CD4-positive, alpha-beta T cell treated with Interleukin-17A for 1 hour (primary cell): ENCODE measurements around the gene CEP85L.

Experiments used
- DNase-seq: peaks from one replicate; pipeline ENCODE4 v3.0.0-alpha.2; 2020

CEP85L gene

DNA sequence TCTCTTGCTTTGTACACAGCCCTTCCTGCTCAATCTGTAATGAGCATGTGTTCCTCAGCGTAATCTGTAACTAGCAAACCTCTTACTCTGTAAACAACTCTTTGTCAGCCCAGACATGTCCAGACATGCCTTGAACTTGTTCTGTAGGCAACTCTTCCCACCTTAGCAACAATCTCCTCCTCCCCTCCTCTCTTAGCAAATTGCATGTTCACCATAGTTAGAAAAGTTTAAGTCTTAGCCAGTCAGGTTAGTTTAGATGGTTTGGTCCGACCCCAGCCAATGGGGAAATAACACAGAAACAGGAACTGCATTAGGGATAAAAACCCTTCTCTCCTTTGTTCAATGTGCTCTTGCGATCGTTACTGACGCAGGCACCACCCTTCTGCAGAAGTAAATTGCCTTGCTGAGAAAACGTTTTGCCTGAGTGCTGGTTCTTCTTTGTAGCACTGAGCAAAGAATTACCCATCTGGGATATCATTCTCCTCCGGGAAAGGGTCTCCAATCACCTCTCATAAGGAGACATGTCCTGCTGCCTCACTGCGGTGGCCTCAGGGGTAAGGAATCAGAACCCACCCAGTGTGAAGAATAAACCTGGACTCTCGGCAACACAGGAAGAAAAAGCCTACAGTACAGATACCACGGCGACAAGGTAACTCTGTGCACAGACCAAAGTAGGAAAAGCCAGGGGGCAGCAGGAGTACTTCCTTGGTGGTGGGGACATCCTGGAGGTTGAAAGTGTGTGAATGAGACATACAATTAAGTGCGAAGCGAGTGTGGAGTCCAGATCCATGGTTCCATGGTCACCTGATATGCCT is 77.1 kb downstream of the CEP85L start:
- DNase-seq = no peak

DNA sequence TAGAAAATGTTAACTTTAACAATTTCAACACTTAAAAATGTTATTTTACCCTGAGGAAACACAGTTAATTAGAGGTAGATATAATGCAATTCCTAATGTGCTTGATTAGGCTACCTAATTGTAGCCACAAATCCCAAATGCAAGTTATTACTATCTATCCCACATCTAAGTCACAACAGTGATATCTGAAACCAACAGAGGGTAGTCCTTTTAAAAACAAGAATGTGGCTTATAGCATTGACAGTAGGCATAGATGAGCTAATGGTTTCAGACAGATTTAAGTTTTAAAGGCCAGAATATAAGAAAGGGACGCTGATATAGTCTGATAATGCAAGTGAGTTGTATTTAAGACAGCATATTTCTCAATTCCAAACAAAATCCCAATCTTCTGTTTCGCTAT is 80.3 kb downstream of the CEP85L start:
- no peak for DNase-seq

DNA sequence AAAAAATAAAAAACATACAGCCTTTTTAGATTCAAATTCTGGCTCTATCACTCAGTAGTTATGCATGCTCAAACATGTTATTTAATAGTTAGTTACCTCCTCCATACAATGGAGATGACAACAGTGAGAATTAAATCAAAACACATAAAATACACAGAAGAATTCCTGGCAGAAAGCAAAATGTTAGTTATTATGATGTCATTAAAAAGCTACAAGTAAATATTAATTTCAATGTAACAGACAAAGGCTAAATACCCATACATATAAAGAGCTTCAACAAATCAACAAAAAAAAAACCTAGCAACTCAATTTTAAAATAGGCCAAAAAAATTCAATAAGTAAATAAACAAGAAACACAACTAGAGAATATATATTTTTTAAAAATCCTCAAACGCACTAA is 81.9 kb downstream of the CEP85L start:
- DNase-seq = no peak

DNA sequence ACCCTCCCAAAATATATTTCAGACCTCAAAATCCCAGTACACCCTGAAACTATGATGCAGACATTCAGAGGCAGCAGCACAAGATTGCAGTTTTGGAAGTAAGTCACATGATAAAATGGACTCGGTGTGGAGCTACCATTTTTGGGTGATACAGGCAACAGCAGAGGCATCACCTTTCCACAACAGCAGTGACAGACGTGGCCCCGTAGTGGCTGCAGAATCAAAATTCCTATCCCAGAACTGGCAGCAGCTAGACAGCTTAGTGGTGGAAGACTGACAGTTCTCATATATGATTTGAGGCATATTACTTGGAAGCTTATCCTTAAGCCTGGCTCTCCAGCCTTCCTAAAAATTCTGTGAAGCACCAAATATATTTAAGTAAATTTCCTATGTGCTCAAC is 83.4 kb downstream of the CEP85L start:
- no peak for DNase-seq

DNA sequence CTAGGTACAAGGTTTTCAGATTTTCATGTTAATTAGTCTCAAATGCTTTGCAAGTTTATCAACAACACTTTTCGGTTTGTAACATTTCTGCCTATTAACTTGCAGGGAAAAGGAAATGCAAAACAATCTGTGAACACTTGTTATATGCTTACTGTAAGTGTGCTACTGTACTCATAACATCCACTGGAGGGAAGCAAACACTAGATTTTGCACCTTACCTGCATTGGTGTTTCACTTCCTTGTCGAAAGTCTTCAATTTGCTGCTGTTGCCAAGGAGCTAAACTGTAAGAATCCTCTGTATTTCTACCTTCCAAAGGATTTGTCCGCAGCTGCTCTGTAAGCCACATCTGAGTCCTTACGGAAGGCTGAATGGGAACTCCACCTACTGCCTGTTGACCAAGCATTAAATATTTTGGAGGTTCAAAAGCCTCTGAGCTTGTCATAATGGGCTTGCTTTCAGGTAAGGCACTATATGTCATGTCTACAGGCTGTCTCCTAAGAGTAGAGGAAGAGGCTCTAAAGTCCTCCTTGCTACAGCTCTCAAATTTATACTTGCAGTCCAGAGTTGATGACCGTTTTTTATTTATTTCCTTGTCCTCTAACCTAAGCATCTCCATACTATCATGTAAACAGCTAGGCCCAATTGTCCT is 86.0 kb downstream of the CEP85L start:
- DNase-seq = peak; percentile 74

DNA sequence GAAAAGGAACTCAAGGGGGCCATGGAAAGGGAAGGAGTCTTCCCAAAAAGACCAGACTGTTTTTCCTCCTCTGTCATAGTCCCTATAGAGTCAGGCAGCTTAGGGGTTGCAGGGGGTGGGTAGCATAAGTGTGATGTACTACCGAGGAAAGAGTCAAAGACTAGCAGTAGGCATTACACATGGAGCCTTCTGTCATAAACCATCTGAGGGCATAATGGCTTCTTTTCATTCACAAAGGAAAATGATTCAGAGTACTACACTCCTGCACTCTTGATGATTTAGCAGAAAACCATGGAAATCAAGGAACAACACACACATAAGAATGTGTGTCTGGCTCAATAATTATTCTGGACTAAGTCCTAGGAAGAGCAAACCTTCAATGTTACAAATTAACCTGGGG is 88.4 kb downstream of the CEP85L start:
- no peak for DNase-seq

DNA sequence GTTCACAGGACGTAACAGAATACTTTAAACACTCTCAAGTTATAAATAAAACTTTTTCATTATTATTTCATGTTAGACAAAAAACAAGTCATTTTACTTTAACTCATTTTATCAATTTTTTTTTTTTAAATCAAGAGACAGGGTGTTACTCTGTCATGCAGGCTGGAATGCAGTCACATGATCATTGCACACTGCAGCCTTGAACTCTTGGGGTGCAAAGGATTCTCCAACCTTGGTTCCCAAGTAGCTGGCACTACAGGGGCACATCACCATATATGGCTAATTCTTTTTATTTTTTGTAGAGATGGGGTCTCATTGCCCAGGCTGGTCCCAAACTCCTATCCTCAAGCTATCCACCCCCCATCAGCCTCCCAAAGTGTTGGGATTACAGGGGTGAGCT is 89.1 kb downstream of the CEP85L start:
- no peak for DNase-seq

DNA sequence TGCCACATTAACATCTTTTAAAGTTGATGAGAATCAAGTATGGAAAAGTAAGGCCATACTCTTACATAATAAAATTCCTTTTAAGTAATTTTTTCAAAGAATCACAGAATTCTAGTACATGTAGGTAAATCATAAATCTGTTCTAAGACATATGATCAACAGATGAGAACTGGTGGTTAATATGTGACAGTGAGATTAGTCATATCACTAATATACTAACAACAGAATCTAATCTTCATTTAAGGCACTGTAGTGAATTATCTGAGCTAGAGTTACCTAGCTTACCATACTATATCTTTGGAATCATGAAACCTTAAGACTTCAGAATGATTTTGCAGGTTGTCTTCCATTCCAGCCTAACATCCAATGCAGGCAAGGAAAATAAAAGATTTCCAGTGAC is 91.7 kb downstream of the CEP85L start:
- no peak for DNase-seq

DNA sequence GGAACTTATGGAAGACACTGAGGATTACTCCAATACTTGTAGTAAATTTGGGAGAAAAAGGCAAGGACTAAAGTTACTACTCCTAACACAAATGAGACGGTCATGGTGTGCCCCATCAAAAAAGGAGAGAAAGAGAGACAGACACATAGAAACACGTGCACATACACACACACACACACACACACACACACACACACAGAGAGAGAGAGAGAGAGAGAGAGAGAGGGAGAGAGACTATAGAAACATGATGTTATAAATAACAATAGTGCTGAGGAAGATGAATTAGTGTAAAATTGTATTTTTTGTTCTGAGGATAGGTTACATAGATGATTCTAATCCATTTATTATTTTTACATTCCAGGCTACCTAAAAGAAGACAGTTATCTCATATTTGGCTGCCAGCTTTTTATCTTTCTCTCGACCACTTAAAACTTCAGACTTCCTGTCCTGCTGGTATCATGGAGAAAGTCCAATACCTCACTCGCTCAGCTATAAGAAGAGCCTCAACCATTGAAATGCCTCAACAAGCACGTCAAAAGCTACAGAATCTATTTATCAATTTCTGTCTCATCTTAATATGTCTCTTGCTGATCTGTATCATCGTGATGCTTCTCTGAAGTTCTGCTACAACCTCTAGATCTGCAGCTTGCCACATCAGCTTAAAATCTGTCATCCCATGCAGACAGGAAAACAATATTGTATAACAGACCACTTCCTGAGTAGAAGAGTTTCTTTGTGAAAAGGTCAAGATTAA is 92.8 kb downstream of the CEP85L start:
- DNase-seq = peak; percentile 74

DNA sequence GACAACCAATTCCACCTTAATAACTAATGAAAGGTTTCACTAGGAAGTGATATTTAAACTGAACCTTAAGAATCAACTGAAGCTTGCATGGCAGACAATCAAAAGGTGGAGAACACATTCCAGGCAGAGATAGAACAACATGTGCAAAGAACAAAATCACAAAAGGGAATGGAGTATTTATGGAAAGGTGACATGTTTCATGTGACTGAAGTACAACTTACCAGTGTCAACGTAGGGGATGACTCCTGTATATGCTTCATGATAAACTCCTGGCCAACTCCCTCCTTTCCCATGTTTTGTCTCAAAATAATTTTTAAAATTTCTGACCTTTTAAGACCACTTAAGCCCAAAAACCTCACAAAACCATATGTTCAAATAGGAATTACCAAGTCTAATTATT is 96.7 kb downstream of the CEP85L start:
- DNase-seq = no peak

DNA sequence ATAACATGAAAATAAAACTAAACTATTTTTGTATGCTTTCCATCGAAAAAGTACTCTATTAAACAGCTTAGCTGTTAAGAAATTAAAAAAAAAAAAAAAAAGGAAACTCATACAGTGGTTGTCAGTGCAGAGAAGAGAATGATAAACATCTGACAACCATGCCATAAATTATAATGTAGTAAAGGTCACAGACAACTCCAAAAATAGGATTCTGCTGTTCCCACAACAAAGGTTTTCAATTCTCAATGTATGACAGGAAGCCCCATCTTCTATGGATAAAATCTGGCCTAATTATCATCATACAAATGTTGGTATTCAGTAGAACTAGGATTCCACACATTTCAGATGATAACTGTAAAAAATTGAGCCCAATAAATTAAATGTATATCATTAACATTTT is 98.3 kb downstream of the CEP85L start:
- no peak for DNase-seq

DNA sequence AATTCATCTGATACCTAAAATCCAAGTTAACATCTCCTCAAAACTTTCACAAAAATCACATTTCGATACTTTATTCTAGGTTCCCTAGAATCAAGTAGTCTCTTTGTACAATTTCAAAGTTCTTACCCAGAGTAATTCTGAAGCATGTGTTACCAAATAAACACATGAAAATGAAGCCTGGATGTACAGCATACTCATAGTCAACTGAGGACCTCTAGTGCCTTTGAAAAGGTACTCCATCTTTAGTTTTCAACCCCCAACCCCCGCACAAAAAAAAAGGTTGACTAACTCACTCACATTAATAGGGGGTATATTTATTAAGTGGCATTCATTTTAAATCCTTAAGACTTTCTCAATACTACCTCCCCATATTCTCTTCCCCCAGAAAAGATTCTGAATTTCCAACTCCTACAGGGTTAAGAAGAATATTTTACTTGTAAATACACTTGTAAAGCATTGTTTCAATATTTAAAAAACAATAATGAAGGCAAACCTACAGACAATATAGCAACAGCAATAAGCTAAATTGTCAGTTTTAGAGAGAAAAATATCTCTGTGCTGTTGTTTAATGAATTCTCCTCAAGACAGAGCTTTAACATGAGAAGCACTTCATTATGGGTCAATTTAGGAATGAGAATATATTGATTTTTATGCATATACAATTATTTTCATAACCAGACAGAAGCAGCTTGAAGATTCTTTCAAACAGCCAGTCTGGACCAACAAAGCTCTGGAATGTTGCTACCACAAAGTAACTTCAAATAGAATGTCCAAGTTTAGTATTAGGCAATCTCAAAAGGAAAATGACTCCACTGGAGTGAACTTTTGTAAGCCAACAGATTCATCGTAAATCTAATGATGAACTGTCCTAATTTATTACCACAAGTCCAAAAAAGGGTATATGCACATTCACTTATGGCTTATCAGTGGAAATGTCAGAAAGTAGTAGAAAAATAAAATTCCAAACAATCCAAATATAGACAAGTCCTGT is 100.0 kb downstream of the CEP85L start:
- peak; percentile 60 for DNase-seq

DNA sequence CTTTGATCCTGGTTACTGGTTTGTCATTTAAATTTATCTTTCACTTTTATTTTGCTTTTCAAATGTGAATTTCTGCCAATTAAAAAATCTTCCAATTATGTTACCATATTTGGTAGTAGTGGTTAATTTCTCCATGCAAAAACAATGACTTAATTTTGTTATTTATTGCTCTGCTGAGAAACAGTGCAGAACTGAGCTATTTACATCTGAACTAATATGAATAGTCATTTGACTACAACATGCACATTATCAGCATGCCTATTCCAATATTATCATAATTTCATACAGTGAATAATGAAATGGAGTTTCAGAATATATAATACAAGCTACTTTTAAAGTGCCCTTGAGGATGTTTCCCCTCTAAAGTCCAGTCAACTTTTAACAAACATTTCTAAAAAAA is 102.8 kb downstream of the CEP85L start:
- no peak for DNase-seq

DNA sequence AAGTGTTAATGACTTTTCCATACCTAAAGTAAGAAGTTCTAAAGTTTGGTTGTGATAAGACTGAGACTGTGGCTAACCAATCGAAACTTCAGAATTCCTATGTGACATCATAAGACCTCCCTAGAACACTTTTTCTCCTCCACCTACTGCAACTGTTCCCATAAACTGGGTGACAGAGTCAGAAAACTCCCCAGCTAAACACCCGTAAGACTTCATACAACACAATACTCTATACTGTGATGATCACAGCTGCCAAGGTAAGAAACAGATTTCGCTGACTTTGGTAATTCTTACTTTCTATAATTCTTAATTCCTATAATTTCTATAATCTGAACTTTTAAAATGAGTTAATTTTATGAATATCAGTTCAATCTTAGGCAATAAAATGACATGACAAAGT is 103.3 kb downstream of the CEP85L start, which contains the start of gene PLN:
PLN (plus strand) TSS at position 161 of the 400 bp plus-strand sequence. CDS start 10,626 bp downstream, outside the sequence.
- no peak for DNase-seq

DNA sequence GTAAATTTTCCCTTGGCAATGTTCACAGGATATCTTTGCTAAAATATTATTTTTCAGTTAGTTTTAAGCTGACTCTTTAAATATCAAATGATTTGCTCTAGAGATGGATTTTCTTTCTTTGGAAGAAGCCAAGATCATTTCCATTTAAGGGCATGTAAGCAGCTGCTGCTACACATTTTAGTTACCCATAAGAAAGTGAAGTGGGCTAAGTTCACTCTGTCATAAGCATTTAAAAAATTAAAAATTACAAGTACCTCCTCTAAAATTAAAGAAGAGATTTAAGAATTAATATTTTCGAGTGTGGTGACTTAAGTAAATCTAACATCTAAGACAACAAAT is 104.5 kb downstream of the CEP85L start:
- no peak for DNase-seq

DNA sequence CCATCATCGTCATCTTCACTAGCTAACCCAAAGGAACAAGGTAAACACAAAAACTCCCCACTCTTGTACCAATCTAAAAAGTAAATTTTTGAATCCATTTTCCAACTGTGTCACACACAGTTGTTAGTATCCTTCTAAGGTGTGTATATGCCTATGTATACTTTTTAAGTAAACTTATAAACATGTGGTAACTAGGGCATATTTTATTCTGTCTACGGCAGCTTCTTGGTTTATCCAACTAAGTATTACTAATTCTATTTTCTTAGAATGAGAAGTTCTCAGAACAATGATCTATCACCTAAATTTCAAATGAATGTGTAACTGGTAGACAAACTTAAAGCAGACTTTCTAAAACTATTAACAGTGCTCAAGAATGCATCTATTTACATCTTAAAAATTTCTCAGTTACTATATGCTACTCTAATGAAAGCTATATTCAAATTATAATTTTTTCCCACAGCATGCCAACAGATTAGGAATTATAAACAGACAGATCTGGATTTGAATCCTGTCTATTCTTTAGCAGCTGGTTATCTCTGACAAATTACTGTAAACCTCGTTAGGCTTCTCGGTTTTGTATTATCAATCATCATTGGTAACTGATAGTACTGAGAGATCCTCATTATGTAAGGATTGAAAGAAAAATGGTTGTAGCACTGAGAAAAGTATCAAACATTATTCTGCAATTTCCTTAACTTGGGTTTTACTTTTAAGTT is 105.1 kb downstream of the CEP85L start:
- no peak for DNase-seq

DNA sequence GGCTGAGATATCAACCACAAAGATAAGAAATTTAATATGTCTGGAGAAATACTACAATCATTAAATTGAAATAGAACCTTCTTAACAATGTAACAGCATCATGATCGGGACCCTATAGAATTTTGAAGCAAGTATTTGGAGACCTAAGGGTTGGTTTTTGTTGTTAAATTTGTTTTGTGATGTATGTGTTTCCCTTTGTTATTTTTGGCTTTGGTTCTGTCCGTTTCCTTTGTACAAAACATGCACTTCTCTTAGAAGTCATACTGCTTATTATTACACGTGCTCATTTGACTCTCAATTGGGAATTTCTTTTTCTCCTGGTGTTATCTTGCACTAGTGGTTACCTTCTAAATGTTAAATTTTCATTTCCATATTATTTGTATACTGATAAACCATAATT is 107.3 kb downstream of the CEP85L start:
- DNase-seq = no peak

DNA sequence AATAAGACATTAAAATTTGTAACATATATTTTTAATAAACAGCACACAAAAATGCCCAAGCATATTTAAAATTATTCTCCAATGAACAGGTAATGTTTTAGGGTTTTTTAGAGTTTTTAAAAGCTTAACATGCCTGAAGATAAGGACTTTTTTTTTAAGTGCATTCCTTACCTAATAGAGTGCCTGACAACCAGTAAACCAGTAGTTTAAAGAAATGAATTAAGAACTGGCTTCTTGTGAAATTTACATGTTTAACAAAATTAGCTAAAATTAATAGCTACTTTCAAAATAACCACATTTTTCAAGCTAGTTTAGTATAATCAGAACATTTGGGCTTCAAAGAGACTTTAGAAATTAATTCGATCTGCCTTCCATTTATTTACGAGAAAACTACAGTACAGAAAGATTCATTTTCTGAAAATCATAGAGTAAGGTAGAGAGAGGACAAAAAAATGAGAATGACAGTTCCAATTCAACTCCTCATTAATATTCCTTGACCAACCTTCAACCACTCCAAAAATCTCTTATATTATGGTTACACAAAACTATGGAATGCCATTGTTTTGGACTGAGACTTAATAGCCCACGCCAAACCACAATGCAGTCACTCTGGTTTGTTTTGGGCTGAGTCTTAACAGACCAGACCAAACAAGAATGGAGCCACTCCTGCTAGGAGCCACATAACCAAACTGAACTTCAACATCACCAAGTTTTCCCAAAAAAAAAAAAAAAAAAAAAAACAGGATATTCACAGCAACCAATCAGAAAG is 109.0 kb downstream of the CEP85L start:
- DNase-seq = no peak

DNA sequence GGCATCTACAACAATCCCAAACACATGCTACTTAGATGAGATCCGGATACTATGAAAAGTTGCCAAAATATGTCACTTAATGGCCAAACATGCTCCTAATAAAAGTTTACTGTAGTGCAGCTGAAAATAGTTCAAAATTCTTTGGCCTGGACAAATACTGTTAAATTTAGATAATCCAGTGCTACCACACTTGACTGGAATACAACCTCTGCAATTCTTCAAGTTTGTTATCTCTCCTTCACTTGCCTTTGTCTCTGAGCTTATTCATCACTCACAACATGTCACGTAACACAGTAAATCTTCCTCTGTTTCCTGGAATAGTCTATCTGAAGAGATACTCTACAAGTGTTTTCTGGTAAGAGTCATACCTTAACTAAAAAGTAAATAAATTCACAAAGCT is 113.8 kb downstream of the CEP85L start:
- DNase-seq = no peak

DNA sequence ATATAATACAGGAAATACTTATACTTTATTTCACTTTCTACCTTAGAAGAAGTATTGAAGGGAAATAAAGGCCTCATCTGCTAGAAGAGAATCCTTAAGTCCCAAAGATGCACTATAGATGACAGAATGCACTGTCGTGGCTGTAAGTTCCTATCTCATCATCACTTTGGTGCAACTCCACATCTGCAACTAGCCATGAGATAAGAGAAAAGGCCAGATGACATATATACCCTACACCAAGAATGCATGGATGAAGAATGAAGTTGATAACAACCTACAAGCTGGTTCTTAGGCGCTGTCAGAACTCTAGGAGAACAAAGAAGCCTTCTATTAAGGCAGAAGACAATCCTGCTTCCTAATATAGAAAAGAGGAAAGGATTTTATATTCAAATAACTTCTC is 114.9 kb downstream of the CEP85L start:
- no peak for DNase-seq

DNA sequence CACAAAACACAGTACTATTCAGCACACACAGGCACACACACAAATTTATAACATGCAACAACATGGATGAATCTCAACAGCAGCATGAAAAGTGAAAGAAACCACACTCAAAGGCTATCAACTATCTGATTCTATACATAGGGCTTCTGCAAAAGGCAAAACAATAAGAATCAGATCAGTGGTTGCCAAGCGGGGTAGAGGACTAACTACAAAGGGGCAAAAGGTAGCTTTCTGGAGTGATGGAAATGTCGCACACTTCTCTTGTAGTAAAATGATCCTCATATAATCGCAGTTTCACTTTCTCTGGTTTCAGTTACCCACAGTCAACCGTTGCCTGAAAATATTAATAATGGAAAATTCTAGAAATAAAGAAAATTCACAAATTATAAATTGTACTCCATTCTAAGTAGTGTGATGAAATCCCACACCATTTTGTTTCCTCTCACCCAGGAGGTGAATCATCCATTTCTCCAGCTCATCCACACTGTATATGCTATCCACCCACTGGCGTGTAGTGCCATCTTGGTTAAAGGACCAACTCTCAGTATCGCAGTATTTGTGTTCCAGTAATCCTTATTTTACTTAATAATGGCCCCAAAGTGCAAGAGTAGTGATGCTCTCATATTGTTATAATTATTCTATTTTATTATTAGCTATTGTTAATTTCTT is 116.1 kb downstream of the CEP85L start:
- no peak for DNase-seq
